Measurements from ENCODE around the gene CFAP210. TPM values are rescaled to one million over a fixed set of nuclear protein-coding genes. Genes with fewer than 3 reads are reported as not detected.

Gene CFAP210
- total and polyA plus RNA-seq, 2 experiments from 2014 or later: 3.7 TPM; not detected in 1

DNA sequence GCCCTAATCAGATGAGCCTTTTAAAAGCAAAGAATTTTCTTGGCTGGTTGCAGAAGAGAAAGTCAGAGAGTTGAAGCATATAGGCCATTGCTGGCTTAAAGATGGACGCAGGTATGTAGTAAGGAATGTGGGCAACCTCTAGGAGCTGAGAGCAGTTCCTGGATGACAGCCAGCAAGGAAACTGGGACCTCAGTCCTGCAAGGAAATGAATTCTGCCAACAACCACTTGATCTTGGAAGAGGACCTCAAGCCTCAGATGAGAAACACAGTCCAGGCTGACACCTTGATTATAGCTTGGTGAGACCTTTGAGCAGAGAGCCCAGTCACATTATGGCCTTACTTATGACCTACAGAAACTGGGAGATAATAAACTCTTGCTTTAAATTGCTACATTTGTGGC, 15.8 kb upstream of the CFAP210 start:
- Histone ChIP-seq H2AFZ (no peak overlapping the region), H4K20me1 (replicated peaks; ENCODE audit: insufficient read depth) (0 out of 2 replicates have a peak, but pooled peaks cover 4% of the 10 kb centered on the region), H3K4me1 (ENCODE audit: insufficient read depth) (no peaks in the 10 kb centered on the region), H3K9me2 (ENCODE audit: insufficient read depth) (no peaks in the 10 kb centered on the region), H3F3A (replicated peaks; ENCODE audit: low read depth) (no peaks in the 10 kb centered on the region), H3K27ac (ENCODE audit: low read depth) (no peak overlapping the region), H3K36me3 (ENCODE audit: insufficient read depth) (0 out of 2 replicates have a peak, but pooled peaks cover 3% of the 10 kb centered on the region), H3K4me3 (no peak overlapping the region), H3K27me3 (ENCODE audit: insufficient read depth) (no peaks in the 10 kb centered on the region), H3K79me2 (replicated peaks; ENCODE audit: insufficient read depth) (no peaks in the 10 kb centered on the region), H3K4me2 (no peak overlapping the region)
- TF ChIP-seq STAT1 (IDR thresholded peaks at IDR 0.05; ENCODE audit: unreplicated experiment): no peak
- TF ChIP-seq ZNF114 (CRISPR knock-in tag; IDR thresholded peaks at IDR 0.05): no peak
- TF ChIP-seq EZH2 (IDR thresholded peaks at IDR 0.05; ENCODE audit: low read depth, unreplicated experiment): no peak
- no peak for TF ChIP-seq CREB1 (CRISPR knock-in tag; IDR thresholded peaks at IDR 0.05; ENCODE audit: low read depth)
- no peak for TF ChIP-seq ZNF331 (CRISPR knock-in tag; IDR thresholded peaks at IDR 0.05; ENCODE audit: low read depth)
- TF ChIP-seq, protein P1, sequence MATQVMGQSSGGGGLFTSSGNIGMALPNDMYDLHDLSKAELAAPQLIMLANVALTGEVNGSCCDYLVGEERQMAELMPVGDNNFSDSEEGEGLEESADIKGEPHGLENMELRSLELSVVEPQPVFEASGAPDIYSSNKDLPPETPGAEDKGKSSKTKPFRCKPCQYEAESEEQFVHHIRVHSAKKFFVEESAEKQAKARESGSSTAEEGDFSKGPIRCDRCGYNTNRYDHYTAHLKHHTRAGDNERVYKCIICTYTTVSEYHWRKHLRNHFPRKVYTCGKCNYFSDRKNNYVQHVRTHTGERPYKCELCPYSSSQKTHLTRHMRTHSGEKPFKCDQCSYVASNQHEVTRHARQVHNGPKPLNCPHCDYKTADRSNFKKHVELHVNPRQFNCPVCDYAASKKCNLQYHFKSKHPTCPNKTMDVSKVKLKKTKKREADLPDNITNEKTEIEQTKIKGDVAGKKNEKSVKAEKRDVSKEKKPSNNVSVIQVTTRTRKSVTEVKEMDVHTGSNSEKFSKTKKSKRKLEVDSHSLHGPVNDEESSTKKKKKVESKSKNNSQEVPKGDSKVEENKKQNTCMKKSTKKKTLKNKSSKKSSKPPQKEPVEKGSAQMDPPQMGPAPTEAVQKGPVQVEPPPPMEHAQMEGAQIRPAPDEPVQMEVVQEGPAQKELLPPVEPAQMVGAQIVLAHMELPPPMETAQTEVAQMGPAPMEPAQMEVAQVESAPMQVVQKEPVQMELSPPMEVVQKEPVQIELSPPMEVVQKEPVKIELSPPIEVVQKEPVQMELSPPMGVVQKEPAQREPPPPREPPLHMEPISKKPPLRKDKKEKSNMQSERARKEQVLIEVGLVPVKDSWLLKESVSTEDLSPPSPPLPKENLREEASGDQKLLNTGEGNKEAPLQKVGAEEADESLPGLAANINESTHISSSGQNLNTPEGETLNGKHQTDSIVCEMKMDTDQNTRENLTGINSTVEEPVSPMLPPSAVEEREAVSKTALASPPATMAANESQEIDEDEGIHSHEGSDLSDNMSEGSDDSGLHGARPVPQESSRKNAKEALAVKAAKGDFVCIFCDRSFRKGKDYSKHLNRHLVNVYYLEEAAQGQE (IDR thresholded peaks at IDR 0.05; ENCODE audit: unreplicated experiment): no peak
- TF ChIP-seq NANOG (IDR thresholded peaks at IDR 0.05; ENCODE audit: borderline replicate concordance): no peak
- no peak for TF ChIP-seq JUNB (IDR thresholded peaks at IDR 0.05; ENCODE audit: unreplicated experiment)
- no peak for TF ChIP-seq CTCF (conservative IDR thresholded peaks at IDR 0.05; ENCODE audit: low read depth in 2 of 2)
- TF ChIP-seq, protein P2, sequence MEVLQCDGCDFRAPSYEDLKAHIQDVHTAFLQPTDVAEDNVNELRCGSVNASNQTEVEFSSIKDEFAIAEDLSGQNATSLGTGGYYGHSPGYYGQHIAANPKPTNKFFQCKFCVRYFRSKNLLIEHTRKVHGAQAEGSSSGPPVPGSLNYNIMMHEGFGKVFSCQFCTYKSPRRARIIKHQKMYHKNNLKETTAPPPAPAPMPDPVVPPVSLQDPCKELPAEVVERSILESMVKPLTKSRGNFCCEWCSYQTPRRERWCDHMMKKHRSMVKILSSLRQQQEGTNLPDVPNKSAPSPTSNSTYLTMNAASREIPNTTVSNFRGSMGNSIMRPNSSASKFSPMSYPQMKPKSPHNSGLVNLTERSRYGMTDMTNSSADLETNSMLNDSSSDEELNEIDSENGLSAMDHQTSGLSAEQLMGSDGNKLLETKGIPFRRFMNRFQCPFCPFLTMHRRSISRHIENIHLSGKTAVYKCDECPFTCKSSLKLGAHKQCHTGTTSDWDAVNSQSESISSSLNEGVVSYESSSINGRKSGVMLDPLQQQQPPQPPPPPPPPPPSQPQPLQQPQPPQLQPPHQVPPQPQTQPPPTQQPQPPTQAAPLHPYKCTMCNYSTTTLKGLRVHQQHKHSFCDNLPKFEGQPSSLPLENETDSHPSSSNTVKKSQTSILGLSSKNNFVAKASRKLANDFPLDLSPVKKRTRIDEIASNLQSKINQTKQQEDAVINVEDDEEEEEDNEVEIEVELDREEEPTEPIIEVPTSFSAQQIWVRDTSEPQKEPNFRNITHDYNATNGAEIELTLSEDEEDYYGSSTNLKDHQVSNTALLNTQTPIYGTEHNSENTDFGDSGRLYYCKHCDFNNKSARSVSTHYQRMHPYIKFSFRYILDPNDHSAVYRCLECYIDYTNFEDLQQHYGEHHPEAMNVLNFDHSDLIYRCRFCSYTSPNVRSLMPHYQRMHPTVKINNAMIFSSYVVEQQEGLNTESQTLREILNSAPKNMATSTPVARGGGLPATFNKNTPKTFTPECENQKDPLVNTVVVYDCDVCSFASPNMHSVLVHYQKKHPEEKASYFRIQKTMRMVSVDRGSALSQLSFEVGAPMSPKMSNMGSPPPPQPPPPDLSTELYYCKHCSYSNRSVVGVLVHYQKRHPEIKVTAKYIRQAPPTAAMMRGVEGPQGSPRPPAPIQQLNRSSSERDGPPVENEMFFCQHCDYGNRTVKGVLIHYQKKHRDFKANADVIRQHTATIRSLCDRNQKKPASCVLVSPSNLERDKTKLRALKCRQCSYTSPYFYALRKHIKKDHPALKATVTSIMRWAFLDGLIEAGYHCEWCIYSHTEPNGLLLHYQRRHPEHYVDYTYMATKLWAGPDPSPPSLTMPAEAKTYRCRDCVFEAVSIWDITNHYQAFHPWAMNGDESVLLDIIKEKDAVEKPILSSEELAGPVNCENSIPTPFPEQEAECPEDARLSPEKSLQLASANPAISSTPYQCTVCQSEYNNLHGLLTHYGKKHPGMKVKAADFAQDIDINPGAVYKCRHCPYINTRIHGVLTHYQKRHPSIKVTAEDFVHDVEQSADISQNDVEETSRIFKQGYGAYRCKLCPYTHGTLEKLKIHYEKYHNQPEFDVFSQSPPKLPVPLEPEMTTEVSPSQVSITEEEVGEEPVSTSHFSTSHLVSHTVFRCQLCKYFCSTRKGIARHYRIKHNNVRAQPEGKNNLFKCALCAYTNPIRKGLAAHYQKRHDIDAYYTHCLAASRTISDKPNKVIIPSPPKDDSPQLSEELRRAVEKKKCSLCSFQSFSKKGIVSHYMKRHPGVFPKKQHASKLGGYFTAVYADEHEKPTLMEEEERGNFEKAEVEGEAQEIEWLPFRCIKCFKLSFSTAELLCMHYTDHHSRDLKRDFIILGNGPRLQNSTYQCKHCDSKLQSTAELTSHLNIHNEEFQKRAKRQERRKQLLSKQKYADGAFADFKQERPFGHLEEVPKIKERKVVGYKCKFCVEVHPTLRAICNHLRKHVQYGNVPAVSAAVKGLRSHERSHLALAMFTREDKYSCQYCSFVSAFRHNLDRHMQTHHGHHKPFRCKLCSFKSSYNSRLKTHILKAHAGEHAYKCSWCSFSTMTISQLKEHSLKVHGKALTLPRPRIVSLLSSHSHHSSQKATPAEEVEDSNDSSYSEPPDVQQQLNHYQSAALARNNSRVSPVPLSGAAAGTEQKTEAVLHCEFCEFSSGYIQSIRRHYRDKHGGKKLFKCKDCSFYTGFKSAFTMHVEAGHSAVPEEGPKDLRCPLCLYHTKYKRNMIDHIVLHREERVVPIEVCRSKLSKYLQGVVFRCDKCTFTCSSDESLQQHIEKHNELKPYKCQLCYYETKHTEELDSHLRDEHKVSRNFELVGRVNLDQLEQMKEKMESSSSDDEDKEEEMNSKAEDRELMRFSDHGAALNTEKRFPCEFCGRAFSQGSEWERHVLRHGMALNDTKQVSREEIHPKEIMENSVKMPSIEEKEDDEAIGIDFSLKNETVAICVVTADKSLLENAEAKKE (CRISPR knock-in tag; IDR thresholded peaks at IDR 0.05): no peak
- TF ChIP-seq EZH2phosphoT487 (IDR thresholded peaks at IDR 0.05; ENCODE audit: unreplicated experiment): no peak
- TF ChIP-seq POLR2AphosphoS5 (IDR thresholded peaks at IDR 0.05; ENCODE audit: low read depth): no peak
- TF ChIP-seq, protein P3, sequence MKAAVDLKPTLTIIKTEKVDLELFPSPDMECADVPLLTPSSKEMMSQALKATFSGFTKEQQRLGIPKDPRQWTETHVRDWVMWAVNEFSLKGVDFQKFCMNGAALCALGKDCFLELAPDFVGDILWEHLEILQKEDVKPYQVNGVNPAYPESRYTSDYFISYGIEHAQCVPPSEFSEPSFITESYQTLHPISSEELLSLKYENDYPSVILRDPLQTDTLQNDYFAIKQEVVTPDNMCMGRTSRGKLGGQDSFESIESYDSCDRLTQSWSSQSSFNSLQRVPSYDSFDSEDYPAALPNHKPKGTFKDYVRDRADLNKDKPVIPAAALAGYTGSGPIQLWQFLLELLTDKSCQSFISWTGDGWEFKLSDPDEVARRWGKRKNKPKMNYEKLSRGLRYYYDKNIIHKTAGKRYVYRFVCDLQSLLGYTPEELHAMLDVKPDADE (IDR thresholded peaks at IDR 0.05): no peak
- no peak for ATAC-seq
- H3K4me3 Mint-ChIP-seq: no peak overlapping the region
- H3K4me1 Mint-ChIP-seq: no peaks in the 10 kb centered on the region
- H3K27me3 Mint-ChIP-seq (ENCODE audit: insufficient read depth, low read depth, poor library complexity): peaks cover 3% of the 10 kb centered on the region
- H3K36me3 Mint-ChIP-seq (ENCODE audit: low read depth): peaks cover 19% of the 10 kb centered on the region
- DNase-seq (ENCODE audit: low spot score): no peak
- no peak overlapping the region for H3K27ac Mint-ChIP-seq
- H3K9me3 Mint-ChIP-seq: peaks cover 9% of the 10 kb centered on the region; the same call in 2 of the 3 replicates
